ENCODE measurements around the gene RNU4-1. TPM values are rescaled to one million over a fixed set of nuclear protein-coding genes. Genes with fewer than 3 reads are reported as not detected.
A peak's percentile ranks its signal among the peaks of the same experiment; 100 is the strongest.

Gene RNU4-1
- total RNA-seq, 1 donor from 2014 or later = 2,477 TPM

DNA sequence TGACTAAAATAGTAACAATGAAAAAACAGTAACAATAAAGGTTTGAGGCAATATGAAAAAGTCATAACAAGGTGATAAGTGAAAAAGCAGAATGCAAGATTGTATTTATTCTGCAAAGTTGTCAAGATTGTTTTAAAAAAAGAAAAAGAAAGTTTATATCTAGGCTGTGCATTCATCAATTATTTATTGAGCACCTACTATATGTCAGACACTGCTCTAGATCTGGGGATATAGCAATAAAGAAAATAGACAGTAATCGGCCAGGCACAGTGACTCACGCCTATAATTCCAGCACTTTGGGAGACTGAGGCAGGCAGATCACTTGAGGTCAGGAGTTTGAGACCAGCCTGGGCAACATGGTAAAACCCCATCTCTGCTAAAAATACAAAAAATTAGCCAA is 30.7 kb upstream of the RNU4-1 start:
- H3K27ac ChIP-seq = no peak overlapping the region
- TF ChIP-seq, protein P1, sequence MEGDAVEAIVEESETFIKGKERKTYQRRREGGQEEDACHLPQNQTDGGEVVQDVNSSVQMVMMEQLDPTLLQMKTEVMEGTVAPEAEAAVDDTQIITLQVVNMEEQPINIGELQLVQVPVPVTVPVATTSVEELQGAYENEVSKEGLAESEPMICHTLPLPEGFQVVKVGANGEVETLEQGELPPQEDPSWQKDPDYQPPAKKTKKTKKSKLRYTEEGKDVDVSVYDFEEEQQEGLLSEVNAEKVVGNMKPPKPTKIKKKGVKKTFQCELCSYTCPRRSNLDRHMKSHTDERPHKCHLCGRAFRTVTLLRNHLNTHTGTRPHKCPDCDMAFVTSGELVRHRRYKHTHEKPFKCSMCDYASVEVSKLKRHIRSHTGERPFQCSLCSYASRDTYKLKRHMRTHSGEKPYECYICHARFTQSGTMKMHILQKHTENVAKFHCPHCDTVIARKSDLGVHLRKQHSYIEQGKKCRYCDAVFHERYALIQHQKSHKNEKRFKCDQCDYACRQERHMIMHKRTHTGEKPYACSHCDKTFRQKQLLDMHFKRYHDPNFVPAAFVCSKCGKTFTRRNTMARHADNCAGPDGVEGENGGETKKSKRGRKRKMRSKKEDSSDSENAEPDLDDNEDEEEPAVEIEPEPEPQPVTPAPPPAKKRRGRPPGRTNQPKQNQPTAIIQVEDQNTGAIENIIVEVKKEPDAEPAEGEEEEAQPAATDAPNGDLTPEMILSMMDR (IDR thresholded peaks at IDR 0.05) = no peak
- intact Hi-C loops (cut with DNase I) = no loop called here

DNA sequence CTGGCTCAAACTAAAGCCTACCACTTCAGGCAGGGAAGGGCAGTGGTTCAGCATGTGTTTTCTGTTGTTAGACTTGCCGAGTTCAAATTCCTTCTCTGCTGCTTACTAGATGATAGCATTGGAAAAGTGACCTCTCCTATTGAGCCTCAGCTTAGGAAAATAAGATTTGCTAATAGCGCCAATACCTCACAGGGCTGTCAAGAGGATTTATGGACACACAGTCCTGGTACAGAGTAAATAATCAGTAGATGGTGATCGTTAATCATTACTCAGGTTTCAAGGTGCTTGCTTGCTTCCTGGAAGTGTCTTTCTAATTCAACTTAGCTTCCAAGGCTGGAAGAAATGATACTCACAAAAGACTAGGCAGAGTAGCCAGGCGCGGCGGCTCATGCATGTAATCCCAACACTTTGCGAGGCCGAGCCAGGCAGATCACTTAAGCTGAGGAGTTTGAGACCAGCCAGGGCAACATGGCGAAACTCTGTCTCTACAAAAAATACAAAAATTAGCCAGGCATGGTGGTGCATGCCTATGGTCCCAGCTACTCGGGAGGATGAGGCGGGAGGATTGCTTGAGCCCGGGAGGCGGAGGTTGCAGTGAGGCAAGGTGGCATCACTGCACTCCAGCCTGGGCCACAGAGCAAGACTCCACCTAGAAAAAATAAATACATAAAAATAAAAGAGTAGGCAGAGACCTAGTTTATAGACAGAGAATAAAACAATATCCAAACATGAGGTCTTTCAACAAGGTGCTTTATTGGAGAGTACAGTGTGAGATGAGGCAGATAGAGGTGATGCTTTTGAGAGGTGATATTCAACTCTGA is 28.6 kb upstream of the RNU4-1 start:
- ATAC-seq = peak; percentile 40
- no peaks in the 10 kb centered on the region for H3K27me3 ChIP-seq

More for the DNA sequence above, 30.7 kb upstream of the RNU4-1 start:
- no peak for ATAC-seq
- Histone ChIP-seq H3K36me3 (no peaks in the 10 kb centered on the region), H3K4me1 (no peaks in the 10 kb centered on the region), H3K4me3 (no peak overlapping the region), H3K9me3 (no peaks in the 10 kb centered on the region), H3K27me3 (no peaks in the 10 kb centered on the region)
- DNase-seq = no peak

DNA sequence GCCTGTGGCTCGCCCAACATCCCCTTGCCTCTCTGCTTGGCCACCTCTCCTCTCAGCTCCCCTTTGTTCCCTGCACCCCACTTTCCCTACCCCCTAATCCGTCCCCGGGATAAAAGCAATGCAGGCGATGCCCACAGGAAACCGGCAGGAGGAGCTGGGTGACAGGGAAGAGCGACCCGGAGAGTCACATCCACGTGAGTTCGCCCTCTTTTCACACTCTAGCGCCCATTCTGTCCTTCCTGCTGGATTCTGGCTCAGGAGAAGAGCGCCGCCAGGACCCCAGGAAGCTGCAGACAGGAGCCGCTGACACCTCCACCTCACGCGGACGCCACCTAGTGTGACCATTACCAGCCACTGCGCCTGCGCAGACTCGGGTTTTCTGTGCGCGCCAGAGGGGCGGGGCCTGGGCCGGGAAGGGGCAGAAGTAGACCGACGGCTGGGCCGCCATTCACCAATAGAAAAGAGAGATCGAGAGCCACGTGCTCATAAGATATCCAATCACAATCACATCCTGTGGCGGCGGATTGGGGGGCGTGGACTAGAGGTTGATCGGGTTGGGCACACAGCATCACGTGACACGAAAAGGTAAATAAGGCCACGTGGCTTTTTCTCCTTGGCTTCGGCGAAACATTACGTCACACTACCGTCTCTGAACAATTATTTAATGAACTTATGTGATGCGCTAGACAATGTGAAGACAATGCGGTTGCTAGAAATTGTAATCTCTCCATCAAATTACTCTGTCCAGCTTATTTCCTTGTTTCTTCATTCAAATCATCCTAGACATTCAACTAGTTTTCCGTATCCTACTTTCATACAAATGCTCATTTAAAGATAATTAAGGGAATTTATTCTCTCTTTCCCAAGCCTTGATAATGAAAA is 24.4 kb upstream of the RNU4-1 start:
- TF ChIP-seq, protein P1 (IDR thresholded peaks at IDR 0.05) = peak; percentile 64
- Histone ChIP-seq H3K4me3 (peak overlapping the region; percentile 59), H3K4me1 (peaks cover 8% of the 10 kb centered on the region), H3K27ac (peak overlapping the region; percentile 79), H3K36me3 (no peaks in the 10 kb centered on the region), H3K27me3 (no peaks in the 10 kb centered on the region), H3K9me3 (no peaks in the 10 kb centered on the region)
- ATAC-seq = peak; percentile 99
- peak; percentile 100 for DNase-seq
- intact Hi-C loops (cut with DNase I) = no loop called here

More for the DNA sequence above, 28.6 kb upstream of the RNU4-1 start:
- Histone ChIP-seq H3K9me3 (no peaks in the 10 kb centered on the region), H3K27ac (peak overlapping the region; percentile 67), H3K36me3 (no peaks in the 10 kb centered on the region), H3K4me1 (peaks cover 8% of the 10 kb centered on the region), H3K4me3 (no peak overlapping the region)
- peak; percentile 74 for DNase-seq
- intact Hi-C loops (cut with DNase I) = no loop called here
- TF ChIP-seq, protein P1 (IDR thresholded peaks at IDR 0.05) = no peak

DNA sequence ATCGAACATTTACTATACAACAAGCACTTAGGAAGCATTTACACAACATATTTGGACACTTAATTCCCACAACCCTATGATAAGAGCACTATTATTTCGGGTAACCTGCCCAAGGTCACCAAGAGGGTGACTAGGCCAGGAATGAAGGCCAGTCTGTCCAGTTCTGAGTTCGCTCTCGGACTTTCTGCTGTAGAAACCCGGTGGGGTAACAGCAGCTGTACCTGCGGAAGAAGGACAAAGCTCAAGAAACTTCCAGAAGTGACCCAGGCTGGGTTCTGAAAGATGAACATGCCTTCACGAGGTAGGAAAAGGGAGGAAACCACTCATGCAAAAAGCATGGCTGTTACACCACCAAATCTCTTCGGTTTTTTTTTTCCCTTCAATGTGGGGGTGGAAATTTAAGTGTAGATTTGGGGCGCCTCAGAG is 23.8 kb upstream of the RNU4-1 start:
- peaks cover 8% of the 10 kb centered on the region for H3K4me1 ChIP-seq
- DNase-seq = no peak
- ATAC-seq = no peak
- TF ChIP-seq, protein P1 (IDR thresholded peaks at IDR 0.05) = no peak
- H3K9me3 ChIP-seq = no peaks in the 10 kb centered on the region
- H3K4me3 ChIP-seq = peak overlapping the region; percentile 59
- H3K36me3 ChIP-seq = no peaks in the 10 kb centered on the region
- no peaks in the 10 kb centered on the region for H3K27me3 ChIP-seq
- intact Hi-C loops (cut with DNase I) = no loop called here
- H3K27ac ChIP-seq = peak overlapping the region; percentile 79

DNA sequence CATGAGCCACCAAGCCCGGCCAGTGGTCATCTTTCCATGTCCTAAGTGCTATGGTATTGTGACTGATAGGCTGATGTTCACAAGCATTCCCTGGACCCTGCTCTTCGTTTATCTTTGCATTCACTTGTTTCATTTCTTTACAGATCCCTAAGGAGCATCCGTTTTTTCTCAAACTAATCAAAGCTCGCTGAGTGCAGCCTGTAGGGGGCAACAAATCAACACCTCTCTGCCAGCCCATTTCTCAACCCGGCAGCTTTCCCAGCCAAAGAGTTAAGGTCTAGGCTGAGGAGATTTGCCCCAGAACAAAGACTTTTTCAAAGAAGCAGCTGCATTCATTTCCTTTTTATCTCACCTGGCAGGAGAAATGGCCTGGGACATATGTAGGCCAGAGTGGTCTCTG is 21.2 kb upstream of the RNU4-1 start:
- TF ChIP-seq, protein P1 (IDR thresholded peaks at IDR 0.05) = peak; percentile 8
- no peaks in the 10 kb centered on the region for H3K9me3 ChIP-seq
- no peaks in the 10 kb centered on the region for H3K27me3 ChIP-seq
- H3K36me3 ChIP-seq = no peaks in the 10 kb centered on the region
- peaks cover 8% of the 10 kb centered on the region for H3K4me1 ChIP-seq
- H3K27ac ChIP-seq = no peak overlapping the region
- intact Hi-C loops (cut with DNase I) = no loop called here
- DNase-seq = no peak
- ATAC-seq = no peak
- H3K4me3 ChIP-seq = no peak overlapping the region

All from upper lobe of right lung (tissue), 1 donor.